Measurements from ENCODE around the gene NECAB3.
"Not testable (repeated sequence)": the region's sequence is repeated elsewhere in the genome, so short reads cannot be mapped to it uniquely, and the experiment has no call there.

The NECAB3 gene

GRCh38 chr20:33674294-33675135 is at the start of gene NECAB3:
TSS of gene NECAB3 (minus strand) at chr20:33674428. CDS start at chr20:33674352, 76 bp downstream.
- DNase-seq: peak; percentile 77

DNA sequence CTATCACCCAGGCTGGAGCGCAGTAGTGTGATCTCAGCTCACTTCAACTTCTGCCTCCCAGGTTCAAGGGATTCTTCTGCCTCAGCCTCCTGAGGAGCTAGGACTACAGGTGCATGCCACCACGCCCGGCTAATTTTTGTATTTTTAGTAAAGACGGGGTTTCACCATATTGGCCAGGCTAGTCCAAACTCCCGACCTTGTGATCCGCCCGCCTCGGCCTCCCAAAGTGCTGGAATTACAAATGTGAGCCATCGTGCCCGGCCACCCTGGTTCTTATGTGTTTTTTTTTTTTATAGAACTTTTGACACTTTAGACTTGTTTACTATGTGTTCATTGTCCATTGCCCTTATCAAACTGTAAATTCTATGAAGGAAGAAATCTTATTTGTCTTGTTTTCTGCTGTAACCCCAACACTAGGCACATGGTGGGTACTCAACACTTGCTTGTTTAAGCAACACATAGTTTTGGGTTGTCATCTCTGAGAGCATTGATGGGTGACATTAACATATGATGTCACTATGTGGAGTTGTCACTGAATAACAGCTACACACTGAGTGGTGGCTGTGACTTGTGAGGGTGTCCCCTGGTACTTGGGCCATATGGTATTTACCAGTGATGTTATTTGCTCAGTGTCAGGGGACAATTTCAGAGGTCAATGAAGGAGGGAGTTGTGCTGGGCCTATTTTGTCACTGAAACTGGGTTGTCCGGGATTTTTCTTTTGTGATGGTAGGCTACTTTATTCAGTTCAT is 47.3 kb upstream of the NECAB3 start:
- DNase-seq: no peak

DNA sequence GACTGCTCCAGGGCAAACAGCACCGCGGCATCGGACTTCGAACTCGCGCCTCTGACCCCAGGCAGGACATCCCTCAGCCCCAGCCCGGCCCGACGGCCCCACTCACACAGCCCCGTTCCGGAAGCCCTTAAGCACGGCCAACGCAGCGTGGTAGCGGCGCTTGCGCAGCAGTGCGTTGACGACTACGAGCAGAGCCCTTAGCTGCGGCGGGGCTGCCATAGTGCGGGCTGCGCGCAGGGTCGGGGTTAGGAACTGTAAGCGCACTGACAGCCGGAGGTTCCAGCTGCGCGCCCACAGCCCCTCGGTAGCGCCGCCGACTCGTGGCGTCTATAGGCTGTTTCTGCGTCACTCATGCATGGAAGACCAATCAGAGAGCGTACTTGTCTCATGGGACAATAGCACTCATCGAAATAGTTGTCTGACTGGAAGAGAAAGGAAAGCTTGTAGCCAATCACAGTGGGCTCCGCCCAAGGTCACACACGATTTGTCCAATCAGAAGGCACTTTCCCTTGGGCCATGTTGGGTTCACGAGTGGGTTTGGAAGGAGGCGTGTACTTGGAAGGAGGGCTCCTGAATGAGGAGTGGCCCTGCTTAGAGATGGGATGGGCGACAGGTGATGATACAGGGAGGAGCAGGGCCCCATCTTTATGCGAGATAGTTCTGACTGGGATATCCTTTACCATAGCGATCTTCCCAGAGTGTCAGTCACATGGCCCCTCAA is 45.9 kb upstream of the NECAB3 start, which contains the start of gene PXMP4:
PXMP4 (minus strand) TSS at position 322 of the 721 bp plus-strand sequence; CDS start at position 219, 103 bp downstream.
- DNase-seq: peak; percentile 97

DNA sequence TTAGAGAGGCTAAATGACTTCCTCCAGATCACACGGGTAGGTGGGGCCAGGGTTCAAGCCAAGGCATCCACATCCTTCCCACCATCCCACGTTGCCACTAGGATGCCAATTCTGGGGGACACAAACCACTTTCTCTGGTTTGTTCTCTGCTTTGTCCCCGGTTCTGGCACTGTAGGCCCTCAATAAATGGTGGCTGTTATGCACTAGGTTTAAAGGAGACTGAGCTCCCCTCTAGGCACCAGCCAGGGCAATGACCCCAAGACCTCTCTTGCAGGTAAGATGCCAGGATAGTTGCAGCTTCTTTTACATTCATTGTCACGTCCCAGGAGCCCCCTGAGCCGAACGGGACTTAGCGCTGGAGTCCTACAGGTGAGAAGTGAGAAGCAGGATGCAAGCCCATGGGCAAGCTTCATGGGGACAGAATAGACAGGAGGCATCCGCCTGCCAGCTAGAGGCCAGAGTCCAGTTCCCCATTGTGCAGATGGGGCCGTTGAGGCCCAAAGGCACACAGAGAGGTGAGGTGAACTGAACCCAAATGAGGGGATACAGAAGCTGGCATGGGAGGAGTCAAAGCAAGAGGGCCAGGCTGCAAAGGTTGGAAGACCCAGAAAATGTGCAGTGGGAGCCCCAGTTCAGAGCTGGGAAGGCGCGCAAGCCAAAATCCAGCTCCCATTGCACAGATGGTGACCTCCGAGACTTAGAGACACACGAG is 45.2 kb upstream of the NECAB3 start:
- no peak for DNase-seq

DNA sequence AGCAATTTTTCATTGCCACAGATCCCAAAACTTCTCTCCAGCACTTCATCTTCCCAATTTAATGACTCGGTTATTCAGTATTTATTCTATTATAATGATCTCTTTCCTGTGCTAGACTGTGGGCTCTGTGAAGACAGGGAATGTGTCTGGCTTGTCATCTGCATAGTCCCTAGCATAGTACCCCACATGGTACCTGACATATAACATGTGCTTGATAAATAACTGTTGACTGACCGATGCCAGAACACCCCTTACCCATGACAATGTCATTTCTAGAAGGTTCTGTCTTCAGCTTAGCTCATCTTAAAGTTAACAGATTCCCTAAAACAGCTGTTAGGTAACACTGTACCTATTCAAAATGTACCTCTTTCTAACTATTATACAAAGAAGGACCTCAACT is 42.3 kb upstream of the NECAB3 start:
- no peak for DNase-seq

GRCh38 chr20:33713865-33714367 is 39.7 kb upstream of the NECAB3 start:
- DNase-seq: no peak

DNA sequence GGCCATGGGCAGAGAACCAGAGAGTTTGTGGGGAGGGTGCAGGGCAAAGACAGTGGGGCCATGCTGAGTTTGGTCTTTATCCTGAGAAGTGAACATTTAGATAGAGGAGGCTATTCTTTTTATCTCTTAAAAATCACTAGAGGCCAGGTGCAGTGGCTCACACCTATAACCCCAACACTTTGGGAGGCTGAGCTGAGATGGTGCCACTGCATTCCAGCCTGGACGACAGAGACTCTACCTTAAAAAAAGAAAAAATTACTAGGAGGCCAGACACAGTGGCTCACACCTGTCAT is 37.2 kb upstream of the NECAB3 start:
- no peak for DNase-seq

- DNase-seq: no peak
These were observed 36.6 kb upstream of the NECAB3 start for GRCh38 chr20:33710681-33711445.

DNA sequence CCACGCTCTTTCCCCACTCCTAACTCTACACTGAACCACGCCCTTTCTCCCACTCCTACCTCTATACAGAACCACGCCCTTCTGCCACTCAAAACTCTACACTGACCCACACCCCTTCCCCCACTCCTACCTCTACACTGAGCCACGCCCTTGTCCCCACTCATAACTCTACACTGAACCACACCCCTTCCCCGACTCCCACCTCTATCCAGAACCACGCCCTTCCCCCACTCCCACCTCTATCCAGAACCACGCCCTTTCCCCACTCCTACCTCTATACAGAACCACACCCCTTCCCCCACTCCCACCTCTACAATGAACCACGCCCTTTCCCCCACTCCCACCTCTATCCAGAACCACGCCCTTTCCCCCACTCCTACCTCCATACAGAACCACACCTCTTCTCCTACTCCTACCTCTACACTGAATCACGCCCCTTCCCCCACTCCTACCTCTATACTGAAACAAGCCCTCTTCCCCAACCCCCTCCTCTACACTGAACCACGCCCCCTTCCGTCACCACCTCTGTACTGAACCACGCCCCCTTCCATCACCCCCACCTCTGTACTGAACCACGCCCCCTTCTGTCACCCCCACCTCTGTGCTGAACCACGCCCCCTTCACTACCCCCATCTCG is 35.8 kb upstream of the NECAB3 start:
- DNase-seq: no peak

GRCh38 chr20:33709398-33709797 is 35.2 kb upstream of the NECAB3 start:
- no peak for DNase-seq

DNA sequence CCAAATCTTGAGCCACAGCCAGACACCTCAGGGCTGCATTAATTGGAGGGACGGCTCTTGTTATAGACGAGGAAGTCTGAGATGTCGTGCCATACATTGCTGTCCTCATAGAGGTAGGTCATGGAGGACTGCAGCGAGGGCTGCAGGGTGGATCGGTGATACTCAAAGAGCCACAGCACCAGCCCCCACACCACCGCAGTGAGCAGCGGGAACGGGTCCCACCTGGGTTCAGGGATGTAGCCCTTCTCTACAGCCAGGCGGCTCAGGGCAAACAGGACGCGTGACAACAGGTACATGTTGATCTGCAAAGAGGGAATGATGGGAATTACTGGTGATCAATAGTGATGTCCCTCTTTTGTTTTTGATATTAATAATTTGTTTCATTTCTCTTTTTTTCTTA is 33.4 kb upstream of the NECAB3 start:
- no peak for DNase-seq

DNA sequence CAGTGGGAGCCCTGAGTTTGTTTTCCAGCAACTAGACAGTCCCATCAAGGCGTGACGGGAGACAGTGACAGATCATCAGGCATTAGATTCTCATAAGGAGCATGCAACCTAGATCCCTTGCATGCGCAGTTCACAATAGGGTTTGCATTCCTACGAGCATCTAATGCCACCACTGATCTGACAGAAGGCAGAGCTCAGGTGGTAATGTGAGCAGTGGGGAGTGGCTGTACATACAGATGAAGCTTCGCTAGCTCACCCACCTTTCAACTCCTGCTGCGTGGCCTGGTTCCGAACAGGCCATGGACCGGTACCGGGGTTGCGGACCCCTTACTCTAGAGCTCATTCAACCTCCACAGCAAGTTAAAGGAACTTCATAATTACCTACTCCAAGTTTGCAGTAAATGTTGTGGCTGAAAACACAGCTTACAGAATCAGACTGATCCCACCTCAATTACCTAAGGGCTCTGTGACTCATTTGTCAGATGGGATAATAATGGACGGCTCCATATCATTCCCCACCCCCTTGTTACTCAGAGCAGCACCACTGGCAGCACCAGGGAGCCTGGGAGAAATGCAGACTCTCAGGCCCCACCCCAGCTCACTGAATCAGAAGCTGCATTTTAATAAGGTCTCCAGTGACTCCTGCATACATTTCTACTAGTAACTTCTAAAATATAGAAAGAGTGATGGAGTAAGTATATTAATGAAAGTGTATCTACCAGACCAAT is 30.1 kb upstream of the NECAB3 start:
- no peak for DNase-seq

- no peak for DNase-seq
These were observed 29.4 kb upstream of the NECAB3 start for GRCh38 chr20:33703498-33704137.

- DNase-seq: no peak
These were observed 28.6 kb upstream of the NECAB3 start for GRCh38 chr20:33702861-33703260.

GRCh38 chr20:33701629-33702450 is 27.6 kb upstream of the NECAB3 start:
- DNase-seq: no peak

DNA sequence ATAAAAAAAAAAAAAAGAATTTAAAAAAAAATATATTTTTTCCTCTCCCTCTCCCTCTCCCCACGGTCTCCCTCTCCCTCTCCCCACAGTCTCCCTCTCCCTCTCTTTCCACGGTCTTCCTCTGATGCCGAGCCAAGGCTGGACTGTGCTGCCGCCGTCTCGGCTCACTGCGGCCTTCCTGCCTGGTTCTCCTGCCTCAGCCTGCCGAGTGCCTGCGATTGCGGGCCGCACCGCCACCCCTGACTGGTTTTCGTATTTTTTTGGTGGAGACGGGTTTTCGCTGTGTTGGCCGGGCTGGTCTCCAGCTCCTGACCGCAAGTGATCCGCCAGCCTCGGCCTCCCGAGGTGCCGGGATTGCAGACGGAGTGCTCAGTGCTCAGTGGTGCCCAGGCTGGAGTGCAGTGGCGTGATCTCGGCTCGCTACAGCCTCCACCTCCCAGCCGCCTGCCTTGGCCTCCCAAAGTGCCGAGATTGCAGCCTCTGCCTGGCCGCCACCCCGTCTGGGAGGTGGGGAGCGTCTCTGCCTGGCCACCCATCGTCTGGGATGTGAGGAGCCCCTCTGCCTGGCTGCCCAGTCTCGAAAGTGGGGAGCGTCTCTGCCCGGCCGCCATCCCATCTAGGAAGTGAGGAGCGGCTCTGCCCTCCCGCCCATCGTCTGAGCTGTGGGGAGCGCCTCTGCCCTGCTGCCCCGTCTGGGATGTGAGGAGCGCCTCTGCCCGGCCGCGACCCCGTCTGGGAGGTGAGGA is 26.6 kb upstream of the NECAB3 start:
- not testable (repeated sequence) for DNase-seq

DNA sequence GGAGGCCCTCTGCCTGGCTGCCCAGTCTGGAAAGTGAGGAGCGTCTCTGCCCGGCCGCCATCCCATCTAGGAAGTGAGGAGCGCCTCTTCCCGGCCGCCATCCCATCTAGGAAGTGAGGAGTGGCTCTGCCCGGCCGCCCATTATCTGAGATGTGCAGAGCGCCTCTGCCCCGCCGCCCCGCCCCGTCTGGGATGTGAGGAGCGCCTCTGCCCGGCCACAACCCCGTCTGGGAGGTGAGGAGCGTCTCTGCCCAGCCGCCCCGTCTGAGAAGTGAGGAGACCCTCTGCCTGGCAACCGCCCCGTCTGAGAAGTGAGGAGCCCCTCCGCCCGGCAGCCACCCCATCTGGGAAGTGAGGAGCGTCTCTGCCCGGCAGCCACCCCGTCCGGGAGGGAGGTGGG is 24.7 kb upstream of the NECAB3 start:
- not testable (repeated sequence) for DNase-seq

GRCh38 chr20:33697129-33697528 is 22.9 kb upstream of the NECAB3 start:
- no peak for DNase-seq

Measured in NCI-H510A treated with DMSO at 0.1 percent for 48 hours (cell line).